Measurements from ENCODE around the gene AGTPBP1.

Gene AGTPBP1

GRCh38 chr9:85639675-85640186 lies 102.0 kb downstream of the AGTPBP1 start:
- TF ChIP-seq CTCF (IDR thresholded peaks at IDR 0.05; ENCODE audit: low read depth, low read length, missing control alignments), result no peak
- no peak for DNase-seq (ENCODE audit: extremely low read depth, low read depth)
- H3K4me3 ChIP-seq (replicated peaks; ENCODE audit: low read depth, low read length), result no peak overlapping the region

- H3K4me3 ChIP-seq (replicated peaks; ENCODE audit: low read depth, low read length), result no peak overlapping the region
- DNase-seq (ENCODE audit: extremely low read depth, low read depth), result no peak
- TF ChIP-seq CTCF (IDR thresholded peaks at IDR 0.05; ENCODE audit: low read depth, low read length, missing control alignments), result no peak
These were observed 109.9 kb downstream of the AGTPBP1 start for GRCh38 chr9:85631809-85632208.

GRCh38 chr9:85630676-85631075 lies 111.1 kb downstream of the AGTPBP1 start:
- DNase-seq (ENCODE audit: extremely low read depth, low read depth), result no peak
- no peak overlapping the region for H3K4me3 ChIP-seq (replicated peaks; ENCODE audit: low read depth, low read length)
- no peak for TF ChIP-seq CTCF (IDR thresholded peaks at IDR 0.05; ENCODE audit: low read depth, low read length, missing control alignments)

GRCh38 chr9:85617141-85617670 lies 124.5 kb downstream of the AGTPBP1 start:
- no peak for TF ChIP-seq CTCF (IDR thresholded peaks at IDR 0.05; ENCODE audit: low read depth, low read length, missing control alignments)
- no peak for DNase-seq (ENCODE audit: extremely low read depth, low read depth)
- no peak overlapping the region for H3K4me3 ChIP-seq (replicated peaks; ENCODE audit: low read depth, low read length)

- no peak for DNase-seq (ENCODE audit: extremely low read depth, low read depth)
- H3K4me3 ChIP-seq (replicated peaks; ENCODE audit: low read depth, low read length), result no peak overlapping the region
- no peak for TF ChIP-seq CTCF (IDR thresholded peaks at IDR 0.05; ENCODE audit: low read depth, low read length, missing control alignments)
These were observed 126.0 kb downstream of the AGTPBP1 start for GRCh38 chr9:85615792-85616191.

GRCh38 chr9:85610074-85610860 lies 131.5 kb downstream of the AGTPBP1 start:
- TF ChIP-seq CTCF (IDR thresholded peaks at IDR 0.05; ENCODE audit: low read depth, low read length, missing control alignments), result peak; percentile 71
- DNase-seq (ENCODE audit: extremely low read depth, low read depth), result peak; percentile 68
- no peak overlapping the region for H3K4me3 ChIP-seq (replicated peaks; ENCODE audit: low read depth, low read length)

Measured in HFF-Myc (cell line).